Heart right ventricle (tissue), 16 donors: Measurements from ENCODE around the gene HSD17B8. TPM values are rescaled to one million over a fixed set of nuclear protein-coding genes. Genes with fewer than 3 reads are reported as not detected.

Source experiments
- ATAC-seq, 8 donors: fragments of 200-7000 bp; cut with Tn5 transposase; one replicate each; pipeline ENCODE4 v1.9.1; 2020; ENCODE audit warnings: mild to moderate bottlenecking in 8 of 8, moderate library complexity in 8 of 8, moderate number of reproducible peaks in 1 of 8
- DNase-seq, 2 donors: peaks; one replicate each; pipeline ENCODE4 v3.0.0-alpha.2; 2020
- H3K27ac ChIP-seq, 10 donors: fragments of 200-600 bp; sonication (generic) in 2 of 10; one replicate each; pipeline versions ENCODE4 v1.5.0 to v1.8.0; 2020 to 2022; ENCODE audit warnings: mild to moderate bottlenecking in 3 of 10
- H3K27me3 ChIP-seq, 7 donors: fragments of 200-600 bp; one replicate each; pipeline ENCODE4 v1.8.0; 2021 to 2022; ENCODE audit warnings: mild to moderate bottlenecking in 2 of 7
- H3K36me3 ChIP-seq, 9 donors: fragments of 200-600 bp; sonication (generic) in 1 of 9; one replicate each; pipeline versions ENCODE4 v1.5.0 to v1.8.0; 2020 to 2022; ENCODE audit warnings: mild to moderate bottlenecking in 2 of 9
- H3K4me1 ChIP-seq, 9 donors: fragments of 200-600 bp; sonication (generic) in 1 of 9; one replicate each; pipeline versions ENCODE4 v1.5.0 to v1.8.0; 2020 to 2022; ENCODE audit warnings: mild to moderate bottlenecking in 4 of 9
- H3K4me3 ChIP-seq, 10 donors: fragments of 200-600 bp; sonication (generic) in 2 of 10; one replicate each; pipeline versions ENCODE4 v1.5.0 to v1.8.0; 2020 to 2022; ENCODE audit warnings: mild to moderate bottlenecking in 7 of 10, moderate library complexity in 2 of 10
- H3K9me3 ChIP-seq, 11 donors: fragments of 200-600 bp in 10 of 11; sonication (generic) in 2 of 11; one replicate each; pipeline versions ENCODE4 v1.5.0 to v1.8.0; 2013 to 2022; ENCODE audit warnings: mild to moderate bottlenecking in 2 of 11, control low read depth in 1 of 11, moderate library complexity in 1 of 11
- CTCF ChIP-seq, 9 donors: fragments of 200-600 bp; sonication (generic) in 2 of 9; IDR thresholded peaks; one replicate each; pipeline versions ENCODE4 v1.5.0 to v1.8.0; 2021 to 2022; ENCODE audit warnings: antibody characterized with exemption in 9 of 9, mild to moderate bottlenecking in 5 of 9, moderate library complexity in 1 of 9
- WGBS, 2 donors: extraction: QIAGEN DNeasy Blood & Tissue Kit; methylation state at CpG; one replicate each; pipeline ENCODE4 v1.1.7; 2013; ENCODE audit warnings: inconsistent platforms in 1 of 2; 5-methylcytosine and 5-hydroxymethylcytosine counted together
- intact Hi-C, 10 donors: fragments of 100-400 bp; cut with DNase I; formaldehyde crosslinking; loops; one replicate each; pipeline versions ENCODE4 v1.11.1 to v1.14.2; 2022
- polyA plus RNA-seq, 2 donors: library from polyadenylated mRNA; stranded (reverse); fragments of 200-250 nt; gene quantifications; one replicate each; pipeline ENCODE4 v1.2.3, GENCODE V29; 2013
- total RNA-seq, 10 donors: library from RNA; stranded (reverse); fragmentation: NEBNext Ultra II Directional in 3 of 10; extraction: Animal tissue kit (Norgen Biotek cat#: 25700) in 3 of 10; gene quantifications; one replicate each; pipeline versions ENCODE4 v1.2.1 to v1.2.4, GENCODE V29; 2021 to 2023
- donor health status: Arrhythmogenic right ventricular cardiomyopathy.
- donor health status: ischemic (EF 13 %, LVEDD 7.1; RV severe dilation, severe dysfunction).
- donor health status: healthy with polysubstance abuse.
- donor health status: DM: no; HTN: yes; CAD: no.
- donor health status: DM: no; HTN: no; CAD: no.
- donor health status: ischemic (EF 25% LVEDD 6.9; RV normal size, moderate dysfunction).
- donor health status: ischemic (EF 25% LVEDD 5.7; RV mildly dilated, moderate dysfunction).
- donor health status: healthy.
- donor health status: DM: yes; HTN: yes; CAD: no.
- donor health status: Ischemic cardiomyopathy.
- donor health status: ischemic (EF 35%, LVEDD 5.7; RV mildly dilated, moderate dysfunction).
- donor health status: nonischemic (EF 11% LVEDD 7.7; RV severe dilation, severe dysfunction).
- donor health status: DM: yes; HTN: yes; CAD: no.
- donor health status: PGD.
- donor health status: ischemic (EF 29% LVEDD 5.4; RV normal size, mild dysfunction).
- donor health status: nonischemic (EF 23%, LVEDD 6.1; RV moderate dilation, normal function).

HSD17B8 gene
- total and polyA plus RNA-seq, 12 donors = 7.4 to 25.5 (median 21.4) TPM

- Histone ChIP-seq H3K4me3 (no peak overlapping the region), H3K27ac (peak overlapping the region in 2 of 10 donors; percentile 1 to 65)
Observed at GRCh38 chr6:33183071-33183683, 21.3 kb upstream of the HSD17B8 start.

GRCh38 chr6:33185190-33185589, 19.3 kb upstream of the HSD17B8 start:
- Histone ChIP-seq H3K27me3 (peaks cover 0 to 7% (median 0%) of the 10 kb centered on the region in 7 donors), H3K36me3 (no peaks in the 10 kb centered on the region), H3K9me3 (peaks cover 0 to 3% (median 0%) of the 10 kb centered on the region in 11 donors), H3K4me1 (peaks cover 0 to 11% (median 0%) of the 10 kb centered on the region in 9 donors), H3K4me3 (no peak overlapping the region), H3K27ac (no peak overlapping the region)
- DNase-seq (no peak), ATAC-seq (no peak)
- intact Hi-C loops = no loop called here
- no peak for TF ChIP-seq CTCF (IDR thresholded peaks at IDR 0.05)
- 86 to 87% methylated on average over 9 of the region's 9 CpGs for WGBS, 2 donors

More at GRCh38 chr6:33183071-33183683, 21.3 kb upstream of the HSD17B8 start:
- 70 to 76% methylated on average over 5 of the region's 5 CpGs for WGBS, 2 donors
- no peak for TF ChIP-seq CTCF (IDR thresholded peaks at IDR 0.05)
- Histone ChIP-seq H3K36me3 (no peaks in the 10 kb centered on the region), H3K4me1 (peaks cover 0 to 11% (median 0%) of the 10 kb centered on the region in 9 donors), H3K9me3 (peaks cover 0 to 3% (median 0%) of the 10 kb centered on the region in 11 donors), H3K27me3 (no peaks in the 10 kb centered on the region)
- no peak for ATAC-seq
- intact Hi-C loops = no loop called here
- DNase-seq = no peak

- Histone ChIP-seq H3K9me3 (peaks cover 0 to 3% (median 0%) of the 10 kb centered on the region in 11 donors), H3K27ac (no peak overlapping the region), H3K4me1 (peaks cover 0 to 11% (median 0%) of the 10 kb centered on the region in 9 donors), H3K36me3 (no peaks in the 10 kb centered on the region), H3K27me3 (peaks cover 0 to 11% (median 0%) of the 10 kb centered on the region in 7 donors), H3K4me3 (no peak overlapping the region)
- ATAC-seq (no peak), DNase-seq (no peak)
- intact Hi-C loops = no loop called here
- 72 to 95% methylated on average over 4 of the region's 4 CpGs for WGBS, 2 donors
- no peak for TF ChIP-seq CTCF (IDR thresholded peaks at IDR 0.05)
Observed at GRCh38 chr6:33185654-33186187, 18.7 kb upstream of the HSD17B8 start.

GRCh38 chr6:33187809-33188208, 16.6 kb upstream of the HSD17B8 start:
- TF ChIP-seq CTCF (IDR thresholded peaks at IDR 0.05) = no peak
- Histone ChIP-seq H3K4me3 (no peak overlapping the region), H3K4me1 (peaks cover 0 to 30% (median 18%) of the 10 kb centered on the region in 9 donors), H3K9me3 (peaks cover 0 to 2% (median 0%) of the 10 kb centered on the region in 11 donors), H3K27me3 (peaks cover 0 to 32% (median 0%) of the 10 kb centered on the region in 7 donors), H3K27ac (no peak overlapping the region), H3K36me3 (no peaks in the 10 kb centered on the region)
- 93 to 100% methylated on average over 1 of the region's 1 CpG for WGBS, 2 donors
- intact Hi-C loops = no loop called here
- ATAC-seq (no peak), DNase-seq (no peak)
